IPS-NIHi11 (cell line): ENCODE measurements around the gene MAX.
"Not testable (repeated sequence)": the region's sequence is repeated elsewhere in the genome, so short reads cannot be mapped to it uniquely, and the experiment has no call there.

ENCODE experiments used
- DNase-seq: peaks from one replicate; pipeline ENCODE4 v3.0.0; 2012; ENCODE audit warnings: mixed read lengths, low spot score

Gene MAX

DNA sequence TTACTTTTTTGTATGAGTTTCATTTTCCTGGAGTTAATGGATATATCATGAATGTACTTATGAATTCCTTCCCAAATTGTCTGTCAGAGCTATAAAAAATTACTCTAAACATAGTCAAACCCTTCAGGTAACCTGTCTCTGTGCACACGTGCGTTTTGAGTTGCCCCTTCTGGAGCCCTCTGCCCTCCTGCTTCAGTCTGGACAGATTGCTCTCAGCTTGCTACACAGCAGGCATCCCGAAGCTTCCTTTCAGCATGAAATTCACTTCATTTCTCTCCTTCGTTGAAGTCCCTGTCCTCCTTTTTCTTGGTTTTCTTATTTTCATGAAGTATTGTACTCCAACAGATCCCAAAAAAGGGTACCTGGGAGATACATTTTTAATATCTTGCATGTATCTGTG, 68.3 kb downstream of the MAX start:
- no peak for DNase-seq

DNA sequence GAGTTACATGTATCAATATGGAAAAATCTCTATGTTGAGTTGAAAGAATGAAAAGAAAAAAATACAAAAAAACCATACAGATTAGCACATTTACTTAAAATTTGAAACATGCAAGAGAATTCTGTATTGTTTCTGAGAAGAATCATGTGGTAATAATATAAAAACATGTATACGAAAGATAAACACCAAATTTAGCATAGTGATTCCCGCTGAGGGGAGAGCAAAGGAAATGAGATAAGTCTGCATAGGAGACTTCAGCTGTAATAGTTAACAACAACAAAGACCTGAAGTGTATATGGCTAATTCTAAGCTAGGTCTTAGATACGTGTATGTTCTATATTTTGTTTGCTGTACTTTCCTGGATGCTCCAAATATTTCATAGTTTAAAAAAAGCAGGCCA, 69.1 kb downstream of the MAX start:
- no peak for DNase-seq

DNA sequence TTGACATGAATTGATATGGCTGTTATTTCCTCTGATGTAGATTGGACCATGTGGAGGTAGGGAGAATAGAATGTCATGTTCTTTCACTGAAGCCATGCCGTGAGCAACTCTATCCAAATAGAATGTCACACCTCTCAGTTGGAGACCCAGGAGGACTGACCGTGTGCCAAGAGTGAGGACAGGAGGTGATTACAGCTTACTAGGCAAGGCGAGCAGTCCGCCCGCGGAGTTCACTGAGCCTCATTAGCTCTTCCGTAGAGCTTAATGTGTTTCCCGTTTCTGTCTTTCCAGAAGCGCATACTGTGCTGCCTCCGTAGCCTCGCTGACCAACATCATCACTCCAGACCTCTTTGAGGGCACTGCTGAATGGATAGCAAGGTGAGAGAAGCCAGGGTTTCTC, 70.0 kb downstream of the MAX start:
- DNase-seq = no peak

DNA sequence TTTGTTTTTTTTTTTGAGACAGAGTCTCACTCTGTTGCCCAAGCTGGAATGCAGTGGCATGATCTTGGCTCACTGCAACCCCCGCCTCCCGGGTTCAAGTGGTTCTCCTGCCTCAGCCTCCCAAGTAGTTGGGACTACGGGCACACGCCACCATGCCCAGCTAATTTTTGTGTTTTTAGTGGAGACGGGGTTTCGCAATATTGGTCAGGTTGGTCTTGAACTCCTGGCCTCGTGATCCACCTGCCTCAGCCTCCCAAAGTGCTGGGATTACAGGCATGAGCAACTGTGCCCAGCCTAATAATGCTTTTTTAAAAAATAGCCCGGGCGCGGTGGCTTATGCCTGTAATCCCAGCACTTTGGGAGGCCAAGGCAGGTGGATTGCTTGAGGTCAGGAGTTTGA, 71.0 kb downstream of the MAX start:
- DNase-seq = not testable (repeated sequence)

DNA sequence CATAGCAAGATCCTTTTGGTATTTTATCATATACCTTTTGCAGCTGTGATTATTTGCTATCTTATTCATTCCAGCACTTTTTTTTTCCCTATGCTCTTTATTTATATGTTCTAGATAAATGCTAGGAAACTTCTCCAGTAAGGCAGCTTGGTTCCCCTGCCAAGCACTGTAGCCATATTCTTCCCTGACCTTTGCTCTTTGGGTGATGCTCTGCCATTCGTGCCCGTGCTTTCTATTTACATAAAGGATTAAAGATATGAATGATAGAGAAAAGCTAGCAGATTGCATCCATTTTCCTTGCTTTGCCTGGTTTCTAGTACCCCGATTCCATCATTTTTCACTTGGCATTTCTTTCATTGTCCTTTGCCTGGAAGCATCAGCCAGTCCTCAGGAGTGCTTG, 73.4 kb downstream of the MAX start:
- no peak for DNase-seq

DNA sequence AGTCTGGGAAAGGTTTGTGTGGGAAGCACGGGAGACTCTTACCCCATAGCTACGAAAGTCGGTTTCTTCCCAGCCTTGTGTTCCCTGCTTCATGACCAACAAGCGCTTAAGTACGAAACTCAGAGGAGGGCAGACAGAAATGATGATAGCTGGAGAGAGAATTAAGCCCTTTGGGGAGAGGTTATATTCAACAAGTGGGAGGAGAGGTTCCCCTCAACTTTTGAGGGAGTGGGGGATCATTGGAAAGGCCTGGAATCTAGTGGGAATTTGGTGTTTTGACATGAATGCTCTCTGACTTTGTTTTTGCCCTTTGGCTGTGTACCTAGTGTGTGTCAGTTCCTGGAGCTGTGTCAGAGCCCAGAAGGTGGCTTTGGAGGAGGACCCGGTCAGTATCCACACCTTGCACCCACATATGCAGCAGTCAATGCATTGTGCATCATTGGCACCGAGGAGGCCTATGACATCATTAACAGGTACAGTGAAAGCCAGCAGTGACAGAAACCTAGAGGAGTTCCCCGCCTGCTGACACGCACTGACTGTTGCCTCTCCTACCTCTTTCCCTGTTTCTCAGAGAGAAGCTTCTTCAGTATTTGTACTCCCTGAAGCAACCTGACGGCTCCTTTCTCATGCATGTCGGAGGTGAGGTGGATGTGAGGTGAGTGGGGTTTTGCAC, 75.1 kb downstream of the MAX start:
- no peak for DNase-seq

DNA sequence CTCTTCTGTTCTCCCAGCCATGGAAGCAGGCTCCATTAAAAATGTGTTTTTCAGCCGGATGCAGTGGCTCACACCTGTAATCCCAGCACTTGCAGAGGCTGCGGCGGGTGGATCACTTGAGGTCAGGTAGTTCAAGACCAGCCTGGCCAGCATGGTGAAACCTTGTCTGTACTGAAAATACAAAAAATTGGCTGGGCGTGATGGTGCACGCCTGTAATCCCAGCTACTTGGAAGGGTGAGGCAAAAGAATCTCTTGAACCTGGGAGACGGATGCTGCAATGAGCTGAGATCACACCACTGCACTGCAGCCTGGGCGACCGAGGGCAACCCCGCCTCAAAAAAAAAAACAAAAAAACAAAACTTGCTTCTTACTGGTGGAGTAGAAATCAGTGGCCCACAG, 75.8 kb downstream of the MAX start:
- no peak for DNase-seq

DNA sequence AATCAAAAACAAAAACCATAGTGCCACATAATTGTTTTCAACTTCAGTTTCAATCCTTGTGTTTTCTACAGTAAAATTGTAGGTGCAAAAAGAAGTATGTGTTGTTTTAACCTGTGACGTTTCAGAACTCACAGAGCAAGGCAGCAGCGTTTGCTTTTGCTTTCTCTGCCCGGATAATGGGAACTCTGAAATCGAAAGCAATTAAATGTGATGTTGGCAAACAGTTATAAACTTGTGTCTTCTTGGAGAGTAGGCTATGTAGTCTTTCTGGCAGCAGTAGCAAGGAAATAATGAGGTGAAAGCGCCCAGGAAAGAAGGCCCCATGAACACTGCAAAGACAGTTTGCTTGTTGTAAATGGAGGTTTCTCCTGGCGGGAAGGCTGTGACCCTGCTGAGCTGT, 76.5 kb downstream of the MAX start:
- DNase-seq = no peak
